ENCODE data around the gene GLI3. TPM values are rescaled to one million over a fixed set of nuclear protein-coding genes. Genes with fewer than 3 reads are reported as not detected.

The GLI3 gene
- total and polyA plus RNA-seq, 2 of the 8 experiments (the other 6 are each of a cell fraction or from before 2014, with no cell fraction given): 8.0 to 31.1 TPM

- TF ChIP-seq ZNF274 (IDR thresholded peaks at IDR 0.05; ENCODE audit: borderline replicate concordance, extremely low read depth, low read length): no peak
- TF ChIP-seq CTBP2 (IDR thresholded peaks at IDR 0.05; ENCODE audit: borderline replicate concordance, insufficient read depth, insufficient read length, low read length): no peak
- TF ChIP-seq, protein P1, sequence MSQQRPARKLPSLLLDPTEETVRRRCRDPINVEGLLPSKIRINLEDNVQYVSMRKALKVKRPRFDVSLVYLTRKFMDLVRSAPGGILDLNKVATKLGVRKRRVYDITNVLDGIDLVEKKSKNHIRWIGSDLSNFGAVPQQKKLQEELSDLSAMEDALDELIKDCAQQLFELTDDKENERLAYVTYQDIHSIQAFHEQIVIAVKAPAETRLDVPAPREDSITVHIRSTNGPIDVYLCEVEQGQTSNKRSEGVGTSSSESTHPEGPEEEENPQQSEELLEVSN (IDR thresholded peaks at IDR 0.05): no peak
These were observed 294.4 kb downstream of the GLI3 start (continued) for GRCh38 chr7:41942468-41943093.
